Neural cell (in vitro differentiated cells): ENCODE data around the gene SCAI. TPM values are rescaled to one million over a fixed set of nuclear protein-coding genes. Genes with fewer than 3 reads are reported as not detected.

ENCODE experiments used
- H2AFZ ChIP-seq: fragments of 200-600, 300-800 bp; sonication (generic), shearing (Covaris generic); 2 replicates; pipeline ENCODE4 v1.6.0; 2014; ENCODE audit warnings: low read depth, mild to moderate bottlenecking, antibody characterized with exemption, low read length, moderate library complexity
- H3F3A ChIP-seq: fragments of 200-600 bp; shearing (Covaris generic); 2 replicates; pipeline ENCODE4 v1.6.1; 2016; ENCODE audit warnings: mild to moderate bottlenecking, moderate library complexity, mixed read lengths, antibody characterized with exemption, low read length; ENCODE audit not compliant: insufficient read depth, poor library complexity, severe bottlenecking
- H3K27ac ChIP-seq: fragments of 200-600, 300-800 bp; sonication (generic), shearing (Covaris generic); 2 replicates; pipeline ENCODE4 v1.5.1; 2014; ENCODE audit warnings: mild to moderate bottlenecking, low read length, moderate library complexity
- H3K27me3 ChIP-seq: fragments of 300-800, 200-600 bp; sonication (generic), shearing (Covaris generic); 2 replicates; pipeline ENCODE4 v1.6.0; 2014; ENCODE audit warnings: mild to moderate bottlenecking, low read depth, low read length, moderate library complexity; ENCODE audit not compliant: insufficient read depth
- H3K36me3 ChIP-seq: fragments of 300-800, 200-600 bp; sonication (generic), shearing (Covaris generic); 2 replicates; pipeline ENCODE4 v1.5.1; 2014; ENCODE audit warnings: mild to moderate bottlenecking, antibody characterized with exemption, low read length, moderate library complexity; ENCODE audit not compliant: insufficient read depth
- H3K4me2 ChIP-seq: fragments of 300-800, 200-600 bp; sonication (generic), shearing (Covaris generic); 2 replicates; pipeline ENCODE4 v1.6.0; 2014; ENCODE audit warnings: mild to moderate bottlenecking, low read length
- H3K4me3 ChIP-seq: fragments of 300-800, 200-600 bp; sonication (generic), shearing (Covaris generic); 2 replicates; pipeline ENCODE4 v1.5.1; 2014; ENCODE audit warnings: mild to moderate bottlenecking, low read length, moderate library complexity
- H3K79me2 ChIP-seq: fragments of 200-600 bp; shearing (Covaris generic); replicated peaks from 2 replicates; pipeline ENCODE4 v1.6.0; 2014; ENCODE audit warnings: mild to moderate bottlenecking, low read length, moderate library complexity; ENCODE audit not compliant: insufficient read depth
- H3K9ac ChIP-seq: fragments of 300-800, 200-600 bp; sonication (generic), shearing (Covaris generic); 2 replicates; pipeline ENCODE4 v1.6.1; 2016; ENCODE audit warnings: mild to moderate bottlenecking, low read length, mixed read lengths
- H3K9me2 ChIP-seq: fragments of 200-600 bp; shearing (Covaris generic); 2 replicates; pipeline ENCODE4 v1.6.1; 2016; ENCODE audit warnings: mild to moderate bottlenecking, low read length, mixed read lengths; ENCODE audit not compliant: insufficient read depth
- H3K9me3 ChIP-seq: fragments of 200-600, 300-800 bp; sonication (generic), shearing (Covaris generic); 2 replicates; pipeline ENCODE4 v1.6.1; 2016; ENCODE audit warnings: mild to moderate bottlenecking, mixed run types, low read length, moderate library complexity, mixed read lengths
- H4K20me1 ChIP-seq: fragments of 200-600 bp; shearing (Covaris generic); 2 replicates; pipeline ENCODE4 v1.6.1; 2016; ENCODE audit warnings: mild to moderate bottlenecking, mixed run types; ENCODE audit not compliant: insufficient read depth
- EP300 ChIP-seq: fragments of 450-650 bp; conservative IDR thresholded peaks from 2 replicates; pipeline ENCODE4 v1.6.1; 2014; ENCODE audit warnings: antibody characterized with exemption, mild to moderate bottlenecking, moderate library complexity; ENCODE audit not compliant: poor library complexity, severe bottlenecking
- EZH2 ChIP-seq: fragments of 200-600, 300-800 bp; shearing (Covaris generic), sonication (generic); IDR thresholded peaks from 2 replicates; pipeline ENCODE4 v1.6.1; 2014; ENCODE audit warnings: antibody characterized with exemption, low read length, borderline replicate concordance, mild to moderate bottlenecking; ENCODE audit not compliant: insufficient read depth, poor library complexity, severe bottlenecking
- MXI1 ChIP-seq: fragments of 450-650 bp; conservative IDR thresholded peaks from 2 replicates; pipeline ENCODE4 v1.6.1; 2014; ENCODE audit warnings: antibody characterized with exemption, mild to moderate bottlenecking; ENCODE audit not compliant: poor library complexity, severe bottlenecking
- POLR2AphosphoS5 ChIP-seq: IDR thresholded peaks from 2 replicates; pipeline ENCODE4 v1.6.1; 2012
- RAD21 ChIP-seq: fragments of 450-650 bp; conservative IDR thresholded peaks from 2 replicates; pipeline ENCODE4 v1.6.1; 2014; ENCODE audit warnings: antibody characterized with exemption, mild to moderate bottlenecking, moderate library complexity
- SMC3 ChIP-seq: fragments of 450-650 bp; conservative IDR thresholded peaks from 2 replicates; pipeline ENCODE4 v1.6.1; 2014; ENCODE audit warnings: antibody characterized with exemption, mild to moderate bottlenecking, moderate library complexity; ENCODE audit not compliant: poor library complexity
- TAF1 ChIP-seq: IDR thresholded peaks from 2 replicates; pipeline ENCODE4 v1.6.1; 2012; ENCODE audit warnings: low read depth
- polyA plus RNA-seq: library from polyadenylated mRNA; depleted of rRNA; stranded (reverse); fragments of >200 nt; gene quantifications from 2 replicates; pipeline ENCODE4 v1.2.3, GENCODE V29; 2014
- TF ChIP-seq, protein P1 (sequence below): IDR thresholded peaks from 2 replicates; pipeline ENCODE4 v1.6.1; 2012; ENCODE audit warnings: borderline replicate concordance
- TF ChIP-seq, protein P2 (sequence below): fragments of 450-650 bp; IDR thresholded peaks from 2 replicates; pipeline ENCODE4 v1.5.1; 2014; ENCODE audit warnings: antibody characterized with exemption, mild to moderate bottlenecking, moderate library complexity; ENCODE audit not compliant: poor library complexity, severe bottlenecking

SCAI gene
- polyA plus RNA-seq, 1 donor from 2014 or later: 43.2 TPM

DNA sequence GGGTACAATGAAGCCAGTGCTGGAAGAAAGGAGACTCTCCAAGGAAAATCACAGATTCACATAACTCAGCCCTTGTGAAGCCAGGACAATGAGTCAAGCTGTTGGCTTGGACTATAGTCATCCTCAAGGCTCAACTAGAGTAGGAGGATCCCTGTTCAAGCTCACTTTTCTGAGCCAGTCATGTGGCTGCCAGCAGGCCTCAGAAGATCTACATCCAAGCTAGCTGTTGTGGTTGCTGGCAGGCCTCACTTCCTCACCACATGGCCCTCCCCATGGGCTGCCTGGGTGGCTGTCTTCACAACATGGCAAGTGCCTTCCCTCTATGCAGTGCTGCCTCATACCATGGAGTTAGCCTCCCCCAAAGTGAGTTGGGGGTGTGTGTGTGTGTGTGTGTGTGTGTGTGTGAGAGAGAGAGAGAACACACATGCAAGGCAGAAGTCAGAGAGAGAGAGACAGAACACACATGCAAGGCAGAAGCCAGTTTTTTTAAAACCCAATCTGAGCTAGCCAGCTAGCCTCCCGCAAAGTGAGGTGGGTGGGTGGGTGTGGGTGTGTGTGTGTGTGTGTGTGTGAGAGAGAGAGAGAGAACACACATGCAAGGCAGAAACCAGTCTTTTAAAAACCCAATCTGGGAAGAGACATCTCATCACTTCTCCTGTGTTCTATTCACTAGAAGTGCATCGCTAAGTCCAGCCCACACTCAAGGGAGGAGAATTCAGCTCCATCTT lies 17.1 kb downstream of the SCAI start:
- Histone ChIP-seq H3K9me3 (no peaks in the 10 kb centered on the region), H3K4me2 (no peak overlapping the region), H3K79me2 (peaks cover 10% of the 10 kb centered on the region), H3K27ac (no peak overlapping the region), H2AFZ (no peak overlapping the region), H3K9ac (no peak overlapping the region), H3K36me3 (no peaks in the 10 kb centered on the region), H3K27me3 (no peaks in the 10 kb centered on the region), H4K20me1 (no peaks in the 10 kb centered on the region), H3K9me2 (no peaks in the 10 kb centered on the region), H3K4me3 (no peak overlapping the region), H3F3A (no peaks in the 10 kb centered on the region)
- TF ChIP-seq EP300: no peak

DNA sequence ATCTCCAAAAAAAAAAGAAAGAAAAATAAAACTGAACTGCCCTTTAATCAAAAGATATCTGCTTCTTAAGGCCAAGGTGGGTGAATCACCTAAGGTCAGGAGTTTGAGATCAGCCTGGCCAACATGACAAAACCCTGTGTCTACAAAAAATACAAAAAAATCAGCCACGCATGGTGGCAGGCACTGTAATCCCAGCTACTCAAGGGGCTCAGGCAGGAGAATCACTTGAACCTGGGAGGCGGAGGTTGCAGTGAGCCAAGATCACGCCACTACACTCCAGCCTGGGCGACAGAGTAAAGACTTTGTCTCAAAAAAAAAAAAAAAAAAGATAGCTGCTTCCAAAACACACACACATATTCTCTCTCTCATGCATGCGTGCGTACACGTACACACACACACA lies 17.8 kb downstream of the SCAI start:
- no peak overlapping the region for H3K4me2 ChIP-seq
- no peaks in the 10 kb centered on the region for H3K9me3 ChIP-seq
- no peaks in the 10 kb centered on the region for H4K20me1 ChIP-seq
- no peak overlapping the region for H3K4me3 ChIP-seq
- no peaks in the 10 kb centered on the region for H3K9me2 ChIP-seq
- H3K27ac ChIP-seq: no peak overlapping the region
- no peak overlapping the region for H3K9ac ChIP-seq
- H3F3A ChIP-seq: no peaks in the 10 kb centered on the region
- no peak overlapping the region for H2AFZ ChIP-seq
- no peaks in the 10 kb centered on the region for H3K36me3 ChIP-seq
- TF ChIP-seq, protein P1, sequence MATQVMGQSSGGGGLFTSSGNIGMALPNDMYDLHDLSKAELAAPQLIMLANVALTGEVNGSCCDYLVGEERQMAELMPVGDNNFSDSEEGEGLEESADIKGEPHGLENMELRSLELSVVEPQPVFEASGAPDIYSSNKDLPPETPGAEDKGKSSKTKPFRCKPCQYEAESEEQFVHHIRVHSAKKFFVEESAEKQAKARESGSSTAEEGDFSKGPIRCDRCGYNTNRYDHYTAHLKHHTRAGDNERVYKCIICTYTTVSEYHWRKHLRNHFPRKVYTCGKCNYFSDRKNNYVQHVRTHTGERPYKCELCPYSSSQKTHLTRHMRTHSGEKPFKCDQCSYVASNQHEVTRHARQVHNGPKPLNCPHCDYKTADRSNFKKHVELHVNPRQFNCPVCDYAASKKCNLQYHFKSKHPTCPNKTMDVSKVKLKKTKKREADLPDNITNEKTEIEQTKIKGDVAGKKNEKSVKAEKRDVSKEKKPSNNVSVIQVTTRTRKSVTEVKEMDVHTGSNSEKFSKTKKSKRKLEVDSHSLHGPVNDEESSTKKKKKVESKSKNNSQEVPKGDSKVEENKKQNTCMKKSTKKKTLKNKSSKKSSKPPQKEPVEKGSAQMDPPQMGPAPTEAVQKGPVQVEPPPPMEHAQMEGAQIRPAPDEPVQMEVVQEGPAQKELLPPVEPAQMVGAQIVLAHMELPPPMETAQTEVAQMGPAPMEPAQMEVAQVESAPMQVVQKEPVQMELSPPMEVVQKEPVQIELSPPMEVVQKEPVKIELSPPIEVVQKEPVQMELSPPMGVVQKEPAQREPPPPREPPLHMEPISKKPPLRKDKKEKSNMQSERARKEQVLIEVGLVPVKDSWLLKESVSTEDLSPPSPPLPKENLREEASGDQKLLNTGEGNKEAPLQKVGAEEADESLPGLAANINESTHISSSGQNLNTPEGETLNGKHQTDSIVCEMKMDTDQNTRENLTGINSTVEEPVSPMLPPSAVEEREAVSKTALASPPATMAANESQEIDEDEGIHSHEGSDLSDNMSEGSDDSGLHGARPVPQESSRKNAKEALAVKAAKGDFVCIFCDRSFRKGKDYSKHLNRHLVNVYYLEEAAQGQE: no peak
- no peak for TF ChIP-seq TAF1
- TF ChIP-seq POLR2AphosphoS5: no peak
- TF ChIP-seq RAD21: no peak
- TF ChIP-seq EP300: no peak
- no peak for TF ChIP-seq SMC3
- TF ChIP-seq MXI1: no peak
- TF ChIP-seq, protein P2, sequence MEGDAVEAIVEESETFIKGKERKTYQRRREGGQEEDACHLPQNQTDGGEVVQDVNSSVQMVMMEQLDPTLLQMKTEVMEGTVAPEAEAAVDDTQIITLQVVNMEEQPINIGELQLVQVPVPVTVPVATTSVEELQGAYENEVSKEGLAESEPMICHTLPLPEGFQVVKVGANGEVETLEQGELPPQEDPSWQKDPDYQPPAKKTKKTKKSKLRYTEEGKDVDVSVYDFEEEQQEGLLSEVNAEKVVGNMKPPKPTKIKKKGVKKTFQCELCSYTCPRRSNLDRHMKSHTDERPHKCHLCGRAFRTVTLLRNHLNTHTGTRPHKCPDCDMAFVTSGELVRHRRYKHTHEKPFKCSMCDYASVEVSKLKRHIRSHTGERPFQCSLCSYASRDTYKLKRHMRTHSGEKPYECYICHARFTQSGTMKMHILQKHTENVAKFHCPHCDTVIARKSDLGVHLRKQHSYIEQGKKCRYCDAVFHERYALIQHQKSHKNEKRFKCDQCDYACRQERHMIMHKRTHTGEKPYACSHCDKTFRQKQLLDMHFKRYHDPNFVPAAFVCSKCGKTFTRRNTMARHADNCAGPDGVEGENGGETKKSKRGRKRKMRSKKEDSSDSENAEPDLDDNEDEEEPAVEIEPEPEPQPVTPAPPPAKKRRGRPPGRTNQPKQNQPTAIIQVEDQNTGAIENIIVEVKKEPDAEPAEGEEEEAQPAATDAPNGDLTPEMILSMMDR: no peak
- no peak for TF ChIP-seq EZH2
- peaks cover 8% of the 10 kb centered on the region for H3K79me2 ChIP-seq
- no peaks in the 10 kb centered on the region for H3K27me3 ChIP-seq
